GM21367 (cell line): ENCODE results near the gene DLST.

Experiments
- ATAC-seq: cut with Tn5 transposase; IDR thresholded peaks from one replicate; pipeline ENCODE4 v1.9.1; 2021; ENCODE audit not compliant: unreplicated experiment

Gene DLST

DNA sequence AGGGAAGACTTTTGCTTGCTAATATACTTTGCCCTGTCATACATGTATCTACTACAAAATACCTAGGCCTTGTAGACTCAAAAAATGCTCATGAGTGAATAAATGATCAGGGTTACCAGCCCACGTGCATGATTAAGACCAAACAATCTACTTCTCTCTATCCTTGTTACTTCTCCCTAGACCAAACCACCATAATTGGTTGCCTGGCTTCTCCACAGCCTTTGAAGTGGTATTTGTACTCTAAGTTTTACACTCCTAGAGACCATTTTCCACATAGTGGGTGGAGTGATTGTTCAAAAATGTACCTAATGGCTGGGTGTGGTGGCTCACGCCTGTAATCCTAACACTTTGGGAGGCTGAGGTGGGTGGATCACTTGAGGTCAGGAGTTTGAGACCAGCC is 55.5 kb downstream of the DLST start:
- no peak for ATAC-seq

DNA sequence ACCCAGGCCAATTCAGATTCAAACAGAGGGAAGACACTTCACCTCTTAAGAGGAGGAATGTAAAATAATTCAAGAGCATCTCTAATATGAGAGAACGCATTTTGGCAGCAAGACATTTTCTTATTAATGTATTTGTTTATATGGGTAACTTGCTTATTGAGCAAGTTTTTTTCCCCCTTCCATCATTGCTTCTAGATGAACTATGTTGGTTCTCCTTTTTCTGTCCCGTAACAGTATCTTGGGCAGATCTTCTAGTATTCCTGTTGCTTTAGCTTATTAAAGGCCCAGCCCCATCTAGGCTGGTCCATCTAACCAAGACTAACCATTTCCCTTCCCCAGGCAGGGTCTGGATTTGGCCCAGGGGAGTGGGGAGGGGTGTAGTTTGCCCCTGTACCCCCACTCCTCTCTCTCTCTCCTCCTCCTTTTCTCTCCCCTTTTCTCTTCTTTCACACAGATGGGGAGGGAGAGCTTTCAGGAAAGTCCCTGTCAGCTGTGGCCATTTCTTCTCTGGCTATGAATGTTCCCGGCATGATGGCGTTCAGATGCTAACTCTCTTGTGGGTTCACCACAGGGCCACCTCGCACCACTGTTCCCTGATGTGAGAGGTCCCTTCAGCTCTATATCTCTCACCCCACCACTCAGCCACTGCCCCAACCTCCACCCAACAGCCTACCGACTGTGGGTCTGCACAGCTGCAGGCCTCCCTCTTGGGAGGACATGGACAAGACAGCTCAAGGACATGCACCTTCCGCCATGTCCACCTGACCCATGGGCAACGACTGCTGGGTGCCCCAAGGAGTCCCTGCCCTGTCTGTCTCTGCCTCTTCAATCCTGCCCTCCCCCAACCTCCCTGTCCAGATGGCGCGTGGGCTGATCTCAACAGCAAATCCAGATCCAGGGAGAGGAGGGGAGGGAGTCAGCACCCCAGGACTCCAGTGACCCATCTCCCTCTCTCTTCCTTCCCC is 57.1 kb downstream of the DLST start:
- ATAC-seq = no peak

DNA sequence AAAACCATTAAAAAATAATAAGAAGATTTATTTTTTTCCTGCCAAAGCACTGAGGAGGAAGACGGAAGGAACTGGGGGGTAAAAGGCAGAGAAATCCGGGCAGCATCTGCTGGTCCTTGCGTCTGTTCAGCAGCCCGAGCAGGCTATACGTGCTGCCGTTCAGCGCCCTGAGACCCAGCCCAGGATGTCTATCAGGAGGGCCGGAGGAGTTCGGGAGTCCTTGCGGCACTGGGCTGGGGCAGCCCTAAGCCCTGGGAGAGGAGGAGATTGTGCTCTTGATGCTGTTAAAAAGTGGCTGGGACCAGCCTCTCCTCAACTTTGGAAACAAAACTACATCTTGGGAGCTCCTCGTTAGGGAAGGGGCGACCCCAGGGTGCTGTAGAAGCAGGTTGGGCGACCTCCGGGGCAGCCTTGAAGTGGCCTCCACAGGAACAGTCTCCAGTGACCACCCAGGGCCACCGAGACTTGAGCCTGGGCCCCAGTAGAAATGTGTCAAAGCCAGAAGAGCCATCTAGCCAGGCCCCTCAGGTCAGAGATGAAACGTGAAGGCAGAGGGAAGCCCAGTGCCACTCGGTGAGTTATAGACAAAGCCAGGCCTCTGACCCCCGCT is 59.3 kb downstream of the DLST start:
- no peak for ATAC-seq

DNA sequence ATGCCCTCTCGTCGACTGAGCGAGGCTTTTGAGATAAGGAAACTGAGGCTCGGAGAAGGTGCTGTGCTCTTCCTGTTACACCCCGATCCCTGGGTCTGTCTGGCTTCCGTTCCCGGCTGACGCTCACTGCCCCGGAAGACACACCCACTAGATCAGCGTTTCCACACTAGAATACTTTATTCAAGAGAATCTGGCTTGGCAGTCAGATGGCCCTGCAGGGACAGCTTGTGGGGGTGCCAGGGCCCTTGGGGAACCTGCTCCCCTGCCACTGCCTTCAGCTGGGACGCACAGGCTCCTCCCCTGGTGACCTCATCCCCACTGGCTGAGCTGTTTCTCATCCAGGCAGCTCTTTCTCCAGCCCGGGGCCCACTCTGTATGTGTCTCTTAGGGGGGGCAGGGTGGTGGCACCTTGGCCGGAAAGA is 60.0 kb downstream of the DLST start:
- ATAC-seq = peak; percentile 34

DNA sequence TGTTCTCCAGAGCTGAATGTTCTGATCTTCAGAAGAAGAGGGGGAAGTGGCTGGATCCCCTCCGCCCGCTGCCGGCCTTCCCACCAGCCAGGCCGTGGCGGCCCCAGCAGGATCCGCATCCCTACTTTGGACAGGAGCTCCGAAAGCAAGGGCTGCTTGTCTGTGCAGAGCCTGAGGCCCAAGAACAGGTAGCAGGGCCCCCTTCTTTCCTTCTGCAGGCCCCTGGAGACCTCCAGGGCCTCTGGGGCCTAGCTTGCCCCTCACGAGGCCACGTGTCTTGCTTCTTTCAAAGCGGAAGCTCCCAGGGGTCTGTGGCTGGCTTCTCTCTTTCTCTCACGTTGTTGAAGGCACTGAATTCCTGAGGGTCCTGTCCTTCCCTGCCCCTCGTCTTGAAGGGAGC is 60.5 kb downstream of the DLST start:
- peak; percentile 18 for ATAC-seq

DNA sequence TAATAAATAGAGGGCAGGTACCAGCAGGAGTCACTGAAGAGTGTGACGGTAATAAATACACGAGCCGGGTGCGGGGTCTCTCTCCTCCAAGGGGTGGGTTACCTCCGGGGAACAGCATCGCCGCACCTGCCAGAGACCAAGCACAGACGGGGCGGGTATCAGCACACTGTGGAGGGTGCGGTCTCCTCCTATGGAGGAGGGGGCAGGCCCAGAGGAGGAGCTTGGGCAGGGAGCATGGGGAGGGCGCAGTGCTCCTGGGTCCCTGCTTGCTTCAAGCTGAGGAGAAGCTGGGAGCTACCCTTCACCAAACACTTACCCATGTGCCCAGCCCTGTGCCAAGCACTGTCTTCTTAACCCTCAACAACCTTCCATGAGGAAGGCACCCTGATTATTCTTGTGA is 60.9 kb downstream of the DLST start:
- ATAC-seq = peak; percentile 34

DNA sequence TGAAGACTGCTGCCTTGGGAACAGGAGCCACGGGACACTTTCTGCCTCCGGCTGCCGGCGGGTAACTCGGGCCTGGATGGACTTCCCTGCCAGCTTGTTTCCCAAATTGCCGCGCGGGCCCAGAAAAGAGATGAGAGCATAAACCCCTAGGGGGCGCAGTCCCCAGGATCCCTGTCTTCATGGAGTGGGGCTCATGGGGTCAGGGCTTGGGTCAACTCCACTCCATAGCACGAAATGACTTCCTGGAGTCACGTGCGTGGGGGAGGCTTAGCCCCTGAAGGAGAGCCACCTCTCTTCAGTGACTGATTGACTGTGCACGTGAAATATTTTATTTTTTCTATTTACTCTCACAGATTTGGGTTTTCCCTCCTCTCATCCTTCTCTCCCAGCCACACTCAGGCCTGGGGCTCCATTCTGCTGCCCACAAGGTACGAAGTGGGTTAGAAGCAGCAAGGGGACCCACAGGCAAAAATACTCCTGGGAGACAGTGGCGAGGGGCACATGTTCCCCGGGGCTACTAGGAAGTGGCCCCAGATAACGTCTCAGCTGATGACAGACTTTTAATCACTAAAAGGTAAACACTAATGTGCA is 63.6 kb downstream of the DLST start:
- no peak for ATAC-seq

DNA sequence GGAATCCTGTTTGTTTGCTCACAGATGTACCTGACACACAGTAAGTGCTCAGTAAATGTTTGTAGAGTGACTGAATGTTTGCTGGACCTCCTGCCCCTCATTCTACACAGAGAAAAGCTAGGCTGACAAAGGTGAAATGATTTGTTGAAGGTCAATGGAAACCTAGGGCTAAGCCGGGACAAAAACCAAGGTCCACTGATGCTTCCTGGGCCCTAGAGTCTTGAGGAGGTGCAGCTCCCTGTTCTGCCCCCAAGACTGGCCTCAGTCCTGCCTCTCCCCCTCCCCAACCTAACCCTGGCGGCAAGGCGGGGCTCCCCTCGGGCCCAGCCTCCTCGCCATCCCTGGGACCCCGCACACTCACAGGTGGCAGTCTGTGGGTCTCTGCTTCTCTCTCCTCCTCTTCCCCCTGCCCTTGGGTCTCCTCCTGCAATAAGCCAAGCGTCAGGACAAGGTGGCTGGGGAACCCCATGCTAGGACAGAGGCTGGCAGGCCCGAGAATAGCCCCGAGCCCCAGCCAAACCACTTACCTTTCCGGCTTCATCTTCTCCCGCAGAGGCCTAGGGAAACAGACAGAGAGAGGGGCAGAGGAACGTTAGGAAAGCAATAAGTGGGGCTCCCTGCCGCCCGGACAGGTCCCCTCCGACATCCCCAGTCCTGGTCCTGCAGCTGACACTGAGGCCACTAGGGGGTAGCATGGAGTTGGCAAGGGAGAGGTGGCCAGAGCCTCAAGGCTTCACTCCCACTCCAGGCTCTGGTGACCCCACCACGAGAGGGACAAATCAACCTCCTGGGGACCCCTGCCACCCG is 64.3 kb downstream of the DLST start:
- no peak for ATAC-seq

DNA sequence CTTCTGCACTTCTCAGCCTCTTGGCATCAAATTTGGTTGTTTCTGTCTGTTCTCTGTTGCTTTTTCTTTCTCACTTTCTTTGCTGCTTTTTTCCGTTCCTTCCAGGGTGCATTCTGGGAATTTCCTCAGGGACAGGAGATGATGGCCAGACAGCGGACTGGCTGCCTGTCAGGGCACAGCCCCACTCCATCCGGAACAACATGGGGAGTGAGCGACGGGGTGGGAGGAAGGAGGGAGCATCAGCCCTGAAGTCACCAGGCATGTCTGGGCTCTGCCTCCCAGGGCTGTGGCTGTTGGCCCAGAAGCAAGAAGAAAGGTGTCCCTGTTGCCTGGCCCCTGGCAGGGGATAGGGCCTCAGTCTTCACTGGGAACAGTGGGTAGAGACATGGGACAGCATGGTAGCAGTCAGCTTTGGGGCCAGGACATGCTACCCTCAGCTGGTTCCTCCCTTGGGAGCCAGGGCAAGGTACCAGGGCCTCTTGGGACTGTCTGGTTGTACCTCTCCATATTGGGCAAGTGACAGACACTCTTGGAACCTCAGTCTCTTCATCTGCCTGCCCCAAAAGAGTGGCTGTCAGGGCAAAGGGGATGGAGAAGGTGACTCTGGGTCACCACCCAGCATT is 65.1 kb downstream of the DLST start:
- ATAC-seq = no peak

GRCh38 chr14:74947353-74948227 is 65.9 kb downstream of the DLST start:
- no peak for ATAC-seq

- no peak for ATAC-seq
Observed at GRCh38 chr14:74948228-74949175, 66.8 kb downstream of the DLST start.

GRCh38 chr14:74949191-74949601 is 67.5 kb downstream of the DLST start:
- ATAC-seq = no peak

- ATAC-seq = no peak
Observed at GRCh38 chr14:74949859-74950573, 68.3 kb downstream of the DLST start.

DNA sequence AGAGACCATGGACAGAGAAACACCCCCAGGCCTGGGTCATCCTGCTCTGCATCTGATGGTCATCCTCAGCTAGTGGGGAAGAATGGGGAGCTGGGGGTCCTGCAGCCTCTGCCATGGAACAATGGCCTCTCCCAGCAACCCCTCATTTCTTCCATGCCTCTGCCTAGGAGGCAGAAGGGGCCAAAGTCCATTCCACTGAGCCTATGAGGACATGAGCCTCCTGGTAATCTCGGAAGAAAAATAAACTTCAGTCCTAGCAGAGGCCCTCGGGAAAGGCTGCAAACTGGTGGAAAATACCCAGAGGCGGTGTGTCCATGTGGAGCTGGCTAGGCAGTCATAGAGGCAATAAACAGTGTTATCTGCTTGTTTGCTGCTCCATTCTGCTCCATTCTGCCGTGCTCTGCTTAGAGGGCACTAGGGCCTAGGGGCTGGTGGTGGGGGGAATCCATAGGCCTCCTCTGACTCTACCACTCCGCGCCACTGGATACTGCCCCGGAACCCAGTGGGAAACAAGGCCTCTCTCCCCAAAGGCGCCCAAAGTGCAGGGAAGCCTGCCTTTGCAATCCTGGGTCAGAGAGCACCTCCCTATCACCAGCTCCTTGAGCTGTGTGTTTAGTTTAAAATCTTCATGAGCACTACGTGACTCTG is 69.2 kb downstream of the DLST start:
- no peak for ATAC-seq

DNA sequence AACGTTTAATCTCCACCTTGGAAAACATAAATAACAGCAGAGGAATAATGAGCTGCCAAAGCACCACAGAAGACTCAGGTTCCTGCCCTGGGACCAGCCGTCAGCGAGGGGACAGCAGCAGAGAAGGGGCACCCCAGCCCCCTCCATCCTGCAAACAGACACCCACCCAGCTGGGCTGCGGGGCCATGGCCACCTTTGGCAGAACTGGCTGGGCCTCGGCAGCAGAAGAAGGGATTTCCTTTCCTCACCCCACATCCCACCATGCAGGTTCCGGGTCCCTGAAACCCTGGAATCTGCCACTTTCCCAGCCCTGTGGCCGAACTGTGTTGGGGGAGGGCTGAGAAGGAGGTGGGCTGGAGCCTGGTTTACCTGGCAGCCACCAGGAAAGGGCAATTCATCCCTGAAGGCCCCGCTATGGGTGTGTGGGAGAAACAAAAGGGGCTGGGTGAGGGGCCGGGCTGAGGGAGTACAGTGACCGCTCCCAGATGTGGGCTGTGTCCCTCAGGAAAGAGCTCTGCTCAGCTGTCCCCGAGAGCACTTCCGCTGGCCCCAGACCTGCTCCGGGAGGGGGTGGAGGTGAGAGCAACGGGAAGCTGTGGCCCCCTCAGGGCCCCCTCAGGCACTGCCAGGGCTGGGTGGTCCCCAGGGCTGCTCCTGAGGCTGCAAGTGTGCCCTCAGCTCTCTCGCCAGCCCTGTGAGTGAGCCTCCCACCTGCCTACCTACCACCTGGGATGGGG is 69.9 kb downstream of the DLST start:
- no peak for ATAC-seq

DNA sequence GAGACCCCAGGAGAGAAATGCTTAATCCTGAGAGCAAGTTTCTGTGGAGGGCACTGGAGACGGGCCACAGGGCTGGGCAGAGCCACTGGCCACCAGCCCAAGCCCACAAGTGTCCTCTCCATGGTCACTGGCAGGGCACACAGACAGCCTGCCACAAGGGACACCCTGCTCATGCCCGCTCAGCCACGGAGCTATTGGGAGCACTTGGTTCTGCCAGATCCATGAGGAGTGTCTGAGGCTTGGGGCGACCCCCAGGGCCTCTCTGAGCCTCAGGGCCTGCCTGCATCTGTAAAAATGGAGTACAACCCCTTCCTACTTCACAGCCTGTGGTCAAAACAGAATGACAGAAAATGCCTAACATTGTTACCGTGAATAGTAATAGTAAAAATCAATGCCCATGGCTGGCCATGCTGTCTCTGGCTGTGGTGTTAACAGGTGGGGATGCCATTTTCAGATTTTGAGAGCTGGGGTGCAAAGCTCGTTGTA is 70.5 kb downstream of the DLST start:
- no peak for ATAC-seq
